KOPT-K1 (cell line): Measurements from ENCODE around the gene RAB18.

Experiments used
- H3K27ac ChIP-seq: fragments of 200-600 bp; sonication (generic); 2 replicates; pipeline ENCODE4 v1.5.1; 2016; ENCODE audit warnings: antibody characterized with exemption, mild to moderate bottlenecking, low read depth, low read length; ENCODE audit not compliant: poor library complexity, severe bottlenecking
- H3K36me3 ChIP-seq: fragments of 200-600 bp; sonication (generic); 2 replicates; pipeline ENCODE4 v1.5.1; 2017; ENCODE audit warnings: antibody characterized with exemption, mild to moderate bottlenecking, low read length, moderate library complexity; ENCODE audit not compliant: insufficient read depth
- H3K9me3 ChIP-seq: fragments of 200-600 bp; sonication (generic); 2 replicates; pipeline ENCODE4 v1.5.1; 2017; ENCODE audit warnings: antibody characterized with exemption, low read length, mild to moderate bottlenecking; ENCODE audit not compliant: insufficient read depth, poor library complexity, severe bottlenecking

RAB18 gene

GRCh38 chr10:27527666-27528295, 23.7 kb downstream of the RAB18 start:
- no peaks in the 10 kb centered on the region for H3K9me3 ChIP-seq
- H3K36me3 ChIP-seq = no peaks in the 10 kb centered on the region; the same call in 1 of the 2 replicates
- no peak overlapping the region for H3K27ac ChIP-seq

DNA sequence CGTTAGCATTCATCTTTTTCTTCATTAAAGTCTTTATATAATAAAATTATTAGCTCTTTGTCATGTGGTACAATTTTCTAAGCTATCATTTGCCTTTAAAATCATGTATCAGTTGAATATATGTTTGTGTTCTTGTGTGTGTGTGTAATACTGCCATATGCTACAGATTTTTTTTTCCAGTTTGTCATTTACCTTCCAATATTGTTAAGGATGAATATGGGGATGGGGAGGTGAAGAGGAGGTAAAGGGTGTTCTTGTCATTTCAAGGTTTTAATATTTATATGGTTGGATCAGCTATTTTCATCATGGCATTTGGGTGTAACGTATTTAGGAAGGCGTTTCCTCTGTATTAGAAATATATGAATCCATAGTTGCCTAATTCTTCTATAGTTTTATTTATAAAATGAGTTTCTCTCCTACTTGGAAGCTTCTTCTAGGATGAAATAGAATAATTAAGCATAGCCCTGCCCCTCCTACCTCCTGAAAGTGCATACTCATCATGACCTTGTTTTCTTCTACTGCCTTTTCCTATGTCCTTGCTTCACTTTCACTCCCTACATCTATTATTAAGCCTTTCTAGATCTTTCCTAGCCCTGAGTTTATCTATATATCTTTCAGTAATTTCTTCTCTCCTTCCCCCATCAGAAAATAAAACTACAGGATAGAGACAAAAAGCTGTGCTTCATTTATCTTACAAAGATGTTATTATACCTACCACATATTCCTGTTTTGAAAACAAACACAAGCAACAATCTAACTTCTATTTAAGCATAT, 25.1 kb downstream of the RAB18 start:
- peaks cover 11% of the 10 kb centered on the region for H3K36me3 ChIP-seq
- H3K27ac ChIP-seq = no peak overlapping the region

DNA sequence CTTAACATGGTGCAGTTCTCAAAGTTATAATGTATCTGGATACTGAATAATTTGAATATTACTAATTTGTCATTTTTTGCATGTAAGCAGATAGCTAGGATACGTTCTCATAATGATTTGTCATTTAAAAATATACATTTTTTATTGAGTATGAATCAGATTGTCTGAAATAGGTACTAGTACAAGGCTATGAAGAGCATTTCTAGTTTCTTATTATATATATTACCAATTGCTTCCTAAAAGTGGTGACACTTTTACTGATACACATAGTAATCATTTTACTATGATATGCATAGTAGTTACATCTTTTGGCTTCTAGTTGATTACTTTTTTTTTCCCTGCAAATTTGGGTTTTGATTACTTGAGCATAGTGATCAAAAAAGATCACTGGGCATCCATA, 26.4 kb downstream of the RAB18 start:
- peaks cover 24% of the 10 kb centered on the region for H3K36me3 ChIP-seq
- no peaks in the 10 kb centered on the region for H3K9me3 ChIP-seq
- H3K27ac ChIP-seq = no peak overlapping the region

More for the DNA sequence above, 25.1 kb downstream of the RAB18 start:
- H3K9me3 ChIP-seq = no peaks in the 10 kb centered on the region

- no peaks in the 10 kb centered on the region for H3K9me3 ChIP-seq
- H3K27ac ChIP-seq = peak overlapping the region; percentile 34
- peaks cover 32% of the 10 kb centered on the region for H3K36me3 ChIP-seq
These were observed 27.3 kb downstream of the RAB18 start for GRCh38 chr10:27531336-27531847.

DNA sequence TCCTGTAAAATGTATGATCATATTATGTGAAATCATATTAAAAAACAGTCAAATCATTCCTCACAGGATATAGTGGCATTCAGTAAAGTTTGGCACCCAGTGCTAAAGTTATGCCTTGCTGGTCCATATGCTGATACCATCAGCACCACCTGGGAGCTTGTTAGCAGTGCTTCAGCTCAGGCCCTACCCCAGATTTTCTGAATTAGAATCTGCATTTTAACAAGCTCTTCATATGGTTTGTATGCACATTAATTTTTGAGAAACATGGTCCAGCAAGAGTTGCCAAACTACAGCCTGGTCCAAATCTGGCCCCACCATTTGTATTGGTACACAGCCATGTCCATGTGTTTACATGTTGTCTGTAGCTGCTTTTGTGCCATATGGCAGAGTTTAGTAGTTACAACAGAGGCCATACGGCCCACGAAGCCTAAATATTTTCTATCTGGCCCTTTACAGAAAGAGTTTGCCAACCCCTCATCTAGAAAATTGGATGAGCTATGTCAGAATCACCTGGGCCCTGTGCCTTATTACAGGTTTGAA, 30.1 kb downstream of the RAB18 start:
- peaks cover 58% of the 10 kb centered on the region for H3K36me3 ChIP-seq
- no peak overlapping the region for H3K27ac ChIP-seq
- no peaks in the 10 kb centered on the region for H3K9me3 ChIP-seq

DNA sequence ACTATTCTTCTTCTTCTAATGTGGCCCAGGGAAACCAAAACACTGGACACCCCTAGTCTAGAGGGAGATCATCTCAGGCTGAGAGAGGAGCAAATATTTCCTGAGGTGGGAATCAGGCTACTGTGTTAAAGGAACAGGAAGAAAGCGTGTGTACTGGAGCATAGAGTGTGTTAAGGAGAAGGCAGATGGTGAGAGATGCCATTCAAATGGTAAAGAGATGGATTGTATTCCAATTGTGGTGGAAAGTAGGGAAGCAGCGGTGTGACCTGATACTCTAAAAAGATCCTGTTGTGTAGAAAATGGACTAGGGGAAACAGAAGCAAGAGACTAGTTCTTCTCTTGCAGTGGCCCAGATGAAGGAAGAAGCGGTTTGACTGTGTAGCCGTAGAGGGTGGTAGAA, 31.2 kb downstream of the RAB18 start:
- no peaks in the 10 kb centered on the region for H3K9me3 ChIP-seq
- H3K27ac ChIP-seq = no peak overlapping the region
- peaks cover 61% of the 10 kb centered on the region for H3K36me3 ChIP-seq

- Histone ChIP-seq H3K9me3 (no peaks in the 10 kb centered on the region), H3K27ac (no peak overlapping the region), H3K36me3 (peaks cover 61% of the 10 kb centered on the region)
These were observed 32.3 kb downstream of the RAB18 start for GRCh38 chr10:27536437-27536836.

- peaks cover 61% of the 10 kb centered on the region for H3K36me3 ChIP-seq
- no peak overlapping the region for H3K27ac ChIP-seq
- no peaks in the 10 kb centered on the region for H3K9me3 ChIP-seq
These were observed 33.1 kb downstream of the RAB18 start for GRCh38 chr10:27537166-27537565.

DNA sequence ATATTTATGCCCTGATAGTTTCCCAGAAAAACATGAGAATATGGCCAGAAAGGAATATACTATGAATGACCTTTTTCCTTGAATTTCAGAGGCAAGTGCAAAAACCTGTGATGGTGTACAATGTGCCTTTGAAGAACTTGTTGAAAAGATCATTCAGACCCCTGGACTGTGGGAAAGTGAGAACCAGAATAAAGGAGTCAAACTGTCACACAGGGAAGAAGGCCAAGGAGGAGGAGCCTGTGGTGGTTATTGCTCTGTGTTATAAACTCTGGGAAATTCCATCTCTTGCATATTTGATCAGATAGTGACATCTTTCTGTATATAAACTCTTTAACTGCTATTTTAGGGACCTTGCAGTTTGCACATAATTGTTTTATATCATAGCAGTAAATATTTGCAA, 33.7 kb downstream of the RAB18 start:
- peaks cover 64% of the 10 kb centered on the region for H3K36me3 ChIP-seq
- H3K9me3 ChIP-seq = no peaks in the 10 kb centered on the region
- no peak overlapping the region for H3K27ac ChIP-seq

- Histone ChIP-seq H3K27ac (no peak overlapping the region), H3K36me3 (peaks cover 52% of the 10 kb centered on the region), H3K9me3 (no peaks in the 10 kb centered on the region)
These were observed 36.6 kb downstream of the RAB18 start for GRCh38 chr10:27540672-27541071.

DNA sequence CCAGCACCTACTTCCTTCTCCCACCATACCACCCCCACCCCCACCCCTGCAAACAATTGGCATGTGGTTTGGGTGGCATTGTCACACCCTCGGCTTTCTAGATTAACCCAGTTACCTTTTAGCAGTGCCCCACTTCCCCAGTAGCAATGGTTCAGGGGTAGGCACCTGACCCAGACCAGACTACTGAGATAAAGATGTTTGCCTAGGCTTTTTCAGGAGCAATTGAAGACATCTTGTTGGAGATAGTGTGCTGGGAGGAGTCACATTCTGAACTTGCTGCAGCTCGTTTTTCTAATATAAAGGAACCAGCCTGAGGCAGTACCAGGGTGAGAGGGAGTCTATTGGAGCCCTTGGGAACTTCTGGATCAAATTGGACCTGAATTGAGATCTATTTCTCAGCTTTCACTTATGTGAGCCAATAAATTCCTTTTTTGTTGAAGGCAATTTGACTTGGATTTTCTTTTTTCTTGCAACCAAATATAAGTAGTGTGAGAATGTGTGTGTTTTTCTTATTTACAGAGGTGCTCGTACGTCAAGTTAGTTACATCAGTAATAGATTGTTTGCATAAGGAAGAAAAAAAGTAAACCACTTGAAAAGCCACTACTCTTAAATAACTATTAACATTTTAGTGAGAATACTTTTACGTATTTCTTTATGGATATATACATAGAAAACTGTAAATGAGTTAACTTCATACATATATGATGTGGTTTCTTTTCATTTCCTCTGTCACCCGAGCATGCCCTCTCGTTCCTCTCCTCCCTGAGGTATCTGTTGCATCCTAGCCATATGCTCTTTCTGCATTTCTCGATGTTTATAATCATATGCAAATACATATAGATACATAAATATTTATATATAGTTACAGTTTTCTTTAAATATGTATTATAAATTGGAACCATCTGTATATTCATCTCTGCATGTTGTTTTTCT, 38.0 kb downstream of the RAB18 start:
- H3K9me3 ChIP-seq = no peaks in the 10 kb centered on the region
- H3K27ac ChIP-seq = no peak overlapping the region
- peaks cover 43% of the 10 kb centered on the region for H3K36me3 ChIP-seq

DNA sequence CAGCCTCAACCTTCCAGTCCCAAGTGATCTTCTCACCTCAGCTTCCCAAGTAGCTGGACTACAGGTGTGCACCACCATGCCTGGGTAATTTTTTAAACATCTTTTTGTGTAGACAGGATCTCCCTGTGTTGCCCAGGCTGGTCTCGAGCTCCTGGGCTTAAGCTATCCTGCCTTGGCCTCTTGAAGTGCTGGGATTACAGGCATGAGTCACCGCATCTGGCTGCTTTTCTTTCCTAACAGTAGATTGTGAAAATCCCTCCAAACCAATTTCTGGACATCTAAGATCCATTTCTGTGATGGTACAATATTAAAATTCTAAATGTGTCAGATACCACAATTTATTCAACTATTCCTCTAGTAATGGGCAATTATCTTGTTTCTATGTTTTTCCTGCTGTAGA, 38.7 kb downstream of the RAB18 start:
- peaks cover 38% of the 10 kb centered on the region for H3K36me3 ChIP-seq
- H3K27ac ChIP-seq = no peak overlapping the region
- H3K9me3 ChIP-seq = no peaks in the 10 kb centered on the region

- peaks cover 21% of the 10 kb centered on the region for H3K36me3 ChIP-seq
- H3K27ac ChIP-seq = no peak overlapping the region
- H3K9me3 ChIP-seq = no peaks in the 10 kb centered on the region
These were observed 42.9 kb downstream of the RAB18 start for GRCh38 chr10:27547047-27547446.

DNA sequence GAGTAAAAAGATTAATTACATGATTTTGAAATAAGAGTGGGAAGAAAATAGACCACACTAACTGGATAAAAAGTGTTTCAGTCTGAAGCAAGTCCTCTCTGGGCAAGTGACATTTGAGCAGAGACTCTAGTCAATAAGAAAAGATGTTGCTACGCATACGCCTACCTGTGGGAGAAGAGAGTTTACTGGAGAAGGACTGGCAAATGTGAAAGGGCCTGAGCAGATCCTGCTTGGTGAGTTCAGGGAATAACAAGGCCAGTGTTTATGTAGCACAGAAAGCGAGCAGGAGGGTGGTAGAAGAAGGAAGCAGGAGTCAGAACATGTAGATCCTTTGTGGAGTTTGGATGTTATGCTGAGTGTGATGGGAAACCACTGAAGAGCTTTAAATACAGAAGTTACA, 43.4 kb downstream of the RAB18 start:
- H3K27ac ChIP-seq = no peak overlapping the region
- H3K36me3 ChIP-seq = peaks cover 21% of the 10 kb centered on the region
- no peaks in the 10 kb centered on the region for H3K9me3 ChIP-seq

- Histone ChIP-seq H3K27ac (no peak overlapping the region), H3K9me3 (no peaks in the 10 kb centered on the region), H3K36me3 (peaks cover 2% of the 10 kb centered on the region; the same call in 1 of the 2 replicates)
These were observed 46.7 kb downstream of the RAB18 start for GRCh38 chr10:27550823-27551222.
